ENCODE data around the gene ABCA13.

Gene ABCA13

DNA sequence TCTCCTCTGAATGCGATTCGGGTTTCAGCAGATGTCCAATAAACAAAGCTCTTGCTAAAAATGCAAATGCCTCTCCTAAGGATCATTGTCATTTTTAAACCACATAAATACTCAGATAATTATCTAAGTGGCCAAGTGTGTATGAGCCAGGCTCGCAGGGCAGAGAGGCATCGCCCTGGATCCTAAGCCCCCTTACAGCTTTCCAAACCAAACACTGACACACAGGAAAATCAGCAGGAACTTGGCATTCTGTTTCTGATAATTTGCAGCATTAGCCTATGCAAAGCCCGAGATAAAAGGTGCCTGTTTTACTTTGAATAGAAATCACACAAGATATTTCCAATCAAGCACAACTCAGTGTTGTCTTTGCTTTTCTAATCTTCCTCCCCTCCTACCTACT lies 134.4 kb downstream of the ABCA13 start:
- DNase-seq = no peak

GRCh38 chr7:48307041-48307714 lies 135.9 kb downstream of the ABCA13 start:
- no peak for DNase-seq

- DNase-seq = no peak
Observed at GRCh38 chr7:48309720-48310119, 138.5 kb downstream of the ABCA13 start.

- no peak for DNase-seq
Observed at GRCh38 chr7:48311464-48312100, 140.3 kb downstream of the ABCA13 start.

DNA sequence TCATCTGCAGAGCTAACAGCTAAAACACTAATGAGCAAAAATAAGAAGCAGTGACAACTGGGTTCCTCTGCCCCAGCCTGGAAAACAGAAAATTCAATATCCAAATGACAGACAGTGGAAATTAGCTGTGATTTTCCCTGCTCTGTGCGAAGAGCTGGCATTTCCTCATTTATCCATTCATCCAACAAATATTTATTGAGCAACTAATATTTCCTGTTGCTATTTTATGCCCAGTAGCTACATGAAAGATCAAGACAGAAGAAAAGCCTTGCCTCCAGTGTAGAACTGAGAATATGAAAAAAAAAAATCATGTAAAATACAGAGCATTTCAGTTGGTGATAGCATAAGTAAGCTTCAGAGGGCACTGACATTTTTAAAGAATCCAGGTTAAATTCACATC lies 140.9 kb downstream of the ABCA13 start:
- no peak for DNase-seq

DNA sequence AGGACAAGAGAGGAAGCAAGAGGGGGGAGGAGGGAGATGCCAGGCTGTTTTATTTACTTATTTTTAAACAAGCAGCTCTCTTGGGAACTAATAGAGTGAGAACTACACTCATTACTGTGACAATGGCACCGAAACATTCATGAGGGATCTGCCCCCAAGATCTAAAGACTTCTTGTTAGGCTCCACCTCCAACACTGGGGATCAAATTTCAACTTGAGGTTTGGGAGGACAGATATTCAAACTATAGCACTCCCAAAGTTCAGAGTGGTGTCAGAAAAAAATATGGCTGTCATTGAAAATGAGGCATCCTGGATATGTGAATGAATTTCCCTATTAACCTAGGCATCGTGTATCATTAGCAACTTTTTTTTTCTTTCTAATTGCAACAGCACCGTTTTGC lies 145.5 kb downstream of the ABCA13 start:
- DNase-seq = no peak

GRCh38 chr7:48317360-48317759 lies 146.1 kb downstream of the ABCA13 start:
- no peak for DNase-seq

DNA sequence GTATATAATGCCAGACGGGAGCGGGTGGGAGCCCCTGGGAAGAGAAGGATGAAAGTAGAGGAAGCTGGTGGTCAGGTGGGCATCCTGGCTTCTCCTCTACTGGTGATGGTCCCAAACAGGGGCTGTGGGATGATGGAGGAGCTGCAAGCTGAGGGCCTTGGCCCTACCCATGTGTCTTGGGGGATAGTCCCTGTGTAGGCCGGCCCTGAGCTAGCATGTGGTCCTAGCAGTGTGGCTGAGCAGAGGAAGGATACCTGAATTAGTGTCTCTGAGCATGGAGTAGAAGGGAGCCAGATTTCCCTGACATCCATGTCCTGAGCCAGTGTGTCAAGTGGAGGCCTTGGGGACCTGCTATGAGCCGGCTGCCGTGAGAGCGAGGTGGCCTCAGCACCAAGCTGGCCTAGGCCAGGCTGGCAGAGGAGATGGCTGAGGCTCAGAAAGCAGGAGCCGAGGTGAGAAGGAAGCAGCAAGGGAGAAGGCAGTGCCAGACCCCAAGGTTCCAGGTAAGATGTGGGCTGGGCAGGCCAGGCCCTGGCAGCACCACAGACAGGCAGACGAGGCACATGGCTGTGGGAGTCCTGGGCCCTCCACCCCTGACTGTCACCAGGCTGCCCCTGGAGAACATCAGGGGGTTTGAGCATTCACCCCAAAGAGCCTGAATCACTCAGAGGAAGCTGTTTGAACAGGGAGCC lies 150.2 kb downstream of the ABCA13 start:
- no peak for DNase-seq

DNA sequence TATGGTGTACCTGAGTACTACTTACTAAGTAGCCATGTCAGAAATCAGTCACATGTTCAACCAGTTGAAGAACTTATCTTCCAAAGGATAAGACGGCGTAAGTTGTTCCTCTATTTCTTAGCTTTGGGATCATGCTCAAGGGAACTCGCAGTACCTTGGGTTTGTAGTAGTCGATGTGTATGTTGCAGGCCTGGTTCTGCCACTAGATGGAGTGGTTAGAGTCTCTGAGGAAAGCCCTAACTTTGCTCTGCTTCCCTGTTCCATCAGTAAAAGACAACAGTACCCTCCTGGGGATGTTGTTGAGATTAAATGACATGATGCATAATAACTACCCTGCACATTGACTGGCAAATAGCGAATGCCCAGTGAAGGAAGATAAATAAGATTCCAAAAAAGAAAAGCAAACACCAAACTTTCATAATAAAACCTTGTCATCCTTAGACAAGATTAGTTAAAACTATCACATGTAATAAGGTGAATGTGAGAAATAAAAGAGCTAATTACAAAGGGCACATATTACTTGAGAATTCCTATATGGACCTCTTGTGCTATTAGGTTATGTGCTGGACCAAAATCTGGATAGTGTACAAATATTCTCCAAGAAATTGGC lies 165.9 kb downstream of the ABCA13 start:
- no peak for DNase-seq

- no peak for DNase-seq
Observed at GRCh38 chr7:48337781-48338180, 166.5 kb downstream of the ABCA13 start.

GRCh38 chr7:48347230-48347825 lies 176.1 kb downstream of the ABCA13 start:
- DNase-seq = no peak

DNA sequence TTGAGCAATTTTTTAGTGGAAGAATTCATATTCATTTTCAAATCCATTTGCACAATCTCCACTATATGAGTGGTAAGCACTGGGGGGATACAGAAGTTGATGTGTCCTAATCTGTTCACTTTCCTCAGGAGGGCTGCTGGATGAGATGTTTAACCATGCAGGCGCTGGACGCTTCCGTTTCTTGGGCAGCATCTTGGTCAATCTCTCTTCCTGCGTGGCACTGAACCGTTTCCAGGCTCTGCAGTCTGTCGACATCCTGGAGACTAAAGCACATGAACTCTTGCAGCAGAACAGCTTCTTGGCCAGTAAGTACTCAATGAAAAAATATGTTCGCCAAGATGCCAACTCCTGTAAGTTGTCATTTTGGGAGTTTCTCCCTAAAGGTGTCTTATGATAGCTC lies 179.3 kb downstream of the ABCA13 start:
- no peak for DNase-seq

DNA sequence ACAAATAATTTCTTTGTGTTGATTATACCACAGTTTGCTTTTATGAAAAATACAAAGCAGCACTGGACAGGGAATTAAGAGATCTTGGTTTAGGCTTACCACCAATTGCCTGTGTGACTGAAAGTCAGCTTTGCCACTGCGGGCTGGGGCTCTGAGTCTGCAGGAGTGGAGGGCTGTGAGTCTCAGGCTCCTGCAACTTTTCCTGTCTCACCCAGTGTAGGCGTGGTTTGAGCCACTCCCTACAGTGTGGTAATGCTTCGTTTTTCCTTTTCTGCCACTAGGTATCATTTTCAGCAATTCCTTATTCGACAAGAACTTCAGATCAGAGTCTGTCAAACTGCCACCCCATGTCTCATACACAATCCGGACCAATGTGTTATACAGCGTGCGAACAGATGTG lies 180.6 kb downstream of the ABCA13 start:
- no peak for DNase-seq

DNA sequence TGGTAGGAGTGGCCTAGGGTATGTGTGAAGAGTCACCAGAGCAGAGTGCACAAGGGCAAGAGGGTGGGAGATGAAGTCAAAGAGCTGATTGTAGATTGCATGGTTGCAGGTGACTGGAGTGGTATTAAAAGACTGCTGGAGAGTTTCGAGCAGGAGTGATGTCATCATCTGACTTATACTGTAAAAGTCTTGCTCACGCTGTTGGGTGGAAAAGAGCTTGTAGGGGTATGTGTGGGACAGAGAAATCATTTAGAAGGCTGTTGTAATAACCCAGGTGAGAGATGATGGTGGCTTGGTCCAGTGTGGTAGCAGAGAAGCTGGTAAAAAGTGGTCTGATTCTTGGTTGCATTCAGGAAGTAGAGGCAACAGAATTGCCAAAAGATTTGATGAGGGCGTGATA lies 184.1 kb downstream of the ABCA13 start:
- DNase-seq = no peak

- DNase-seq = no peak
Observed at GRCh38 chr7:48360574-48360973, 189.3 kb downstream of the ABCA13 start.

- DNase-seq = no peak
Observed at GRCh38 chr7:48363174-48363573, 191.9 kb downstream of the ABCA13 start.

DNA sequence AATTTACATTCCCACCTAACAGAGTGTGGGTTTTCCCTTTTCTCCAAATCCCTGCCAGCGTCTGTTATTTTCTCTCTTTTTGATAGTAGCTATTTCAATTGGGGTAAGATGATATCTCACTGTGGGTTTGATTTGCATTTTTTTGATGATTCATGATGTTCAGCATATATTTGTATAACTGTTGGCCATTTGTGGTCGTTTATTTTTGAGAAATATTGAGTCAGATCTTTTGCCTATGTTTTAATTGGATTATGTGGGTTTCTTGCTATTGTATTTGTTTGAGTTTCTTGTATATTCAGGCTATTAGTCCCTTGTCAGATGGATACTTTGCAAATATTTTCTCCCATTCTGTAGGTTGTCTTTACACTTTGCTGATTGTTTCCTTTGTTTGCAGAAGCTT lies 193.8 kb downstream of the ABCA13 start:
- DNase-seq = no peak

DNA sequence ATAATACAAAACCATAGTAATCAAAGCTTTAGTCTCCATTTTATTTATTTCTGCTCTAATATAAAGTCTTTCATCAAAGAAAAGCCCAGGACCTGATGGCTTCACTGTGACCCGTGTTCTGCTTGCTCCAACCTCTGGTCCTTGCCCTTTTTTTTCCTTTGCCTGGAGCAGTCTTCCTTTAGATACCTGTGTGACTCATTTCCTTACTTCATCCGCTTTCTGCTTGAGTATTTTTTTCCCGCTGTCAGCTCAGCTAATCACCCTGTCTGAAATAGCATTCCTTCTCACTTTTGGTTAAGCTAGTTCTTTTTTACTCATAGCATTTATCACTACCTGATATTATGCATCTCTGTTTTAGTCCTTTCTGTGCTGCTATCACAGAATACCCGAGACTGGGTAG lies 194.8 kb downstream of the ABCA13 start:
- no peak for DNase-seq

GRCh38 chr7:48376263-48376662 lies 205.0 kb downstream of the ABCA13 start:
- DNase-seq = no peak

DNA sequence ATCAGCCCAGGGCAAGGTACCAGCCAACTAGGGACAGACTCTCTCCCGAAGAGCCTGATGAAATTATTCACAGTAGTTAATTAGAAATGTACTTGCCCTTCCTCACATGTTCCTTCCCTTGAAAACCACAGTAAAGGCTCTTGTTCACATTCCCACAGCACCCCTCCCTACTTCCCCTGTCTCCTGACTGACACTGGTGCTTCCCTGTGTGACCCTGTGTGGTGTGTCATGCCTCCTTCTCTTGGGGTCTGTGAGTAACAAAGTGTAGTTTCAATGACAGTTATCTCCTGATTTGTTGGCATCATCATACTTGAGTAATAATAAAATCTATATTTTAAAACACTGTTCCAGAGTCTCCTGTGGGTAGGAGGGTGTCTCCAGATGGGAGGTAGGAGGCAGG lies 209.7 kb downstream of the ABCA13 start:
- DNase-seq = no peak

- no peak for DNase-seq
Observed at GRCh38 chr7:48381571-48381970, 210.3 kb downstream of the ABCA13 start.

- DNase-seq = no peak
Observed at GRCh38 chr7:48384180-48384752, 213.0 kb downstream of the ABCA13 start.

DNA sequence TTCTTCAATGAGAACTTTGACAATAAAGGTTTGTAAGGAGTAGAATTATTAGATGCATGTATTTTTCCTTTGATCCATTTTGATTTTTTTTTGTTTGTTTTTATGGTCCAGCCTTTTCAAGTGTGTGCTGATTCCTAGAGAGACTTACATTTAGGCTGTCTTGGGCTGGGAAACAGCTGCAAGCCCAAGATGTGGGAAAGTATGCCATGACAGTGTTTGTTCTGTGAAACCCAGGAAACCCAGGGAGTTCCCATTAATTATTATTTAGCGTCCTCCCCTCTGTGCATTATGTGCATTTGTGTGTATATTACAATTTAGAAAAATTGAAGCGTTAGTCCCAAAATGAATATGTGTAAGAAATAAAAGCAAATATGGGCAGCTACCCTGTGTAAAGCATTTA lies 216.7 kb downstream of the ABCA13 start:
- DNase-seq = no peak
